Activated naive CD4-positive, alpha-beta T cell treated with anti-CD3 and anti-CD28 coated beads for 36 hours (primary cell): ENCODE measurements around the gene STYXL1. TPM values are rescaled to one million over a fixed set of nuclear protein-coding genes. Genes with fewer than 3 reads are reported as not detected.

Source experiments
- CTCF ChIA-PET: fragments of 350-600 bp; sonication (Branson Sonifier 250); formaldehyde crosslinking; loops from one replicate; lab custom pipeline; 2021; ENCODE audit warnings: antibody characterized with exemption; lab: Charles Lee
- DNase-seq: peaks from one replicate; pipeline ENCODE4 v3.0.0-alpha.2; 2020
- H3K27ac Mint-ChIP-seq: one replicate; pipeline ENCODE4 v1.8.0; 2021; ENCODE audit warnings: mild to moderate bottlenecking, mixed read lengths
- H3K27me3 Mint-ChIP-seq: one replicate; pipeline ENCODE4 v1.8.0; 2021; ENCODE audit warnings: low read depth, mixed read lengths
- H3K36me3 Mint-ChIP-seq: one replicate; pipeline ENCODE4 v1.8.0; 2021; ENCODE audit warnings: low read depth, mixed read lengths
- H3K4me1 Mint-ChIP-seq: one replicate; pipeline ENCODE4 v1.8.0; 2021; ENCODE audit warnings: low read depth, mixed read lengths
- H3K4me3 Mint-ChIP-seq: one replicate; pipeline ENCODE4 v1.8.0; 2021; ENCODE audit warnings: mild to moderate bottlenecking, moderate library complexity, mixed read lengths
- H3K9me3 Mint-ChIP-seq: one replicate; pipeline ENCODE4 v1.8.0; 2021; ENCODE audit warnings: mixed read lengths
- intact Hi-C: fragments of 100-400 bp; cut with micrococcal nuclease; formaldehyde crosslinking; loops from one replicate; pipeline ENCODE4 v1.15.1; 2023
- total RNA-seq, 2 experiments: library from RNA; stranded (reverse); gene quantifications; one replicate each; pipeline ENCODE4 v1.2.3, GENCODE V29; 2021

Gene STYXL1
- total RNA-seq, 2 experiments from 2014 or later, result 27.6 to 28.1 TPM

- DNase-seq, result no peak
- Mint-ChIP-seq H3K4me3 (no peak overlapping the region), H3K4me1 (peaks cover 13% of the 10 kb centered on the region), H3K36me3 (peaks cover 3% of the 10 kb centered on the region), H3K27me3 (no peaks in the 10 kb centered on the region), H3K9me3 (no peaks in the 10 kb centered on the region), H3K27ac (no peak overlapping the region)
- intact Hi-C loops, result no loop called here
- CTCF ChIA-PET, result no interaction called here
Observed at GRCh38 chr7:75987805-75988567, 59.8 kb downstream of the STYXL1 start.

GRCh38 chr7:75987026-75987804, 60.6 kb downstream of the STYXL1 start:
- no peak overlapping the region for H3K27ac Mint-ChIP-seq
- intact Hi-C loops, result no loop called here
- CTCF ChIA-PET, result no interaction called here
- H3K4me1 Mint-ChIP-seq, result peaks cover 13% of the 10 kb centered on the region
- peaks cover 3% of the 10 kb centered on the region for H3K36me3 Mint-ChIP-seq
- no peak for DNase-seq
- no peaks in the 10 kb centered on the region for H3K27me3 Mint-ChIP-seq
- no peak overlapping the region for H3K4me3 Mint-ChIP-seq
- H3K9me3 Mint-ChIP-seq, result no peaks in the 10 kb centered on the region

DNA sequence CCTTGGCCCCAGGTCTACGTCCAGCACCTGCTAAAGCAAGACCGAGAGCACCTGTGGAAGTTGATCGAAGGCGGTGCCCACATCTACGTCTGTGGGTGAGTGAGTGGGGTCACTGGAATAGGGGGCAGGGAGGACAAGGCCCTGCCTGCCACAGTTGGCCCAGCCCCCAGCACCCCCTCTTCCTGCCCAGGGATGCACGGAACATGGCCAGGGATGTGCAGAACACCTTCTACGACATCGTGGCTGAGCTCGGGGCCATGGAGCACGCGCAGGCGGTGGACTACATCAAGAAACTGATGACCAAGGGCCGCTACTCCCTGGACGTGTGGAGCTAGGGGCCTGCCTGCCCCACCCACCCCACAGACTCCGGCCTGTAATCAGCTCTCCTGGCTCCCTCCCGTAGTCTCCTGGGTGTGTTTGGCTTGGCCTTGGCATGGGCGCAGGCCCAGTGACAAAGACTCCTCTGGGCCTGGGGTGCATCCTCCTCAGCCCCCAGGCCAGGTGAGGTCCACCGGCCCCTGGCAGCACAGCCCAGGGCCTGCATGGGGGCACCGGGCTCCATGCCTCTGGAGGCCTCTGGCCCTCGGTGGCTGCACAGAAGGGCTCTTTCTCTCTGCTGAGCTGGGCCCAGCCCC, 61.5 kb downstream of the STYXL1 start:
- no peak overlapping the region for H3K4me3 Mint-ChIP-seq

DNA sequence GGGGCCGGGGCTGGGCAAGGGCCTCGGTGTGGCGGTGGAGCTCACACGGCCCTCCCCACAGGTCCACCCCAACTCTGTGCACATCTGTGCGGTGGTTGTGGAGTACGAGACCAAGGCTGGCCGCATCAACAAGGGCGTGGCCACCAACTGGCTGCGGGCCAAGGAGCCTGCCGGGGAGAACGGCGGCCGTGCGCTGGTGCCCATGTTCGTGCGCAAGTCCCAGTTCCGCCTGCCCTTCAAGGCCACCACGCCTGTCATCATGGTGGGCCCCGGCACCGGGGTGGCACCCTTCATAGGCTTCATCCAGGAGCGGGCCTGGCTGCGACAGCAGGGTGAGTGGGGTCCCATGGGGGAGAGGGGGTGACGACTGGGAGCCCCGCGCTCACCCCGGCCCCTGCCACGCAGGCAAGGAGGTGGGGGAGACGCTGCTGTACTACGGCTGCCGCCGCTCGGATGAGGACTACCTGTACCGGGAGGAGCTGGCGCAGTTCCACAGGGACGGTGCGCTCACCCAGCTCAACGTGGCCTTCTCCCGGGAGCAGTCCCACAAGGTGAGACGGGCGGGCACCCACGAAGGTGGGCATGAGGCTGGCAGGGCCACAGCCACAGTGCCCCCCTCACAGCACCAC, 62.2 kb downstream of the STYXL1 start:
- no peaks in the 10 kb centered on the region for H3K9me3 Mint-ChIP-seq
- CTCF ChIA-PET, result no interaction called here
- intact Hi-C loops, result no loop called here
- no peak overlapping the region for H3K4me3 Mint-ChIP-seq
- peaks cover 13% of the 10 kb centered on the region for H3K4me1 Mint-ChIP-seq
- no peak for DNase-seq
- no peaks in the 10 kb centered on the region for H3K27me3 Mint-ChIP-seq
- peaks cover 3% of the 10 kb centered on the region for H3K36me3 Mint-ChIP-seq
- H3K27ac Mint-ChIP-seq, result no peak overlapping the region

More for the DNA sequence above, 61.5 kb downstream of the STYXL1 start:
- no peak overlapping the region for H3K27ac Mint-ChIP-seq
- H3K4me1 Mint-ChIP-seq, result peaks cover 13% of the 10 kb centered on the region
- H3K27me3 Mint-ChIP-seq, result no peaks in the 10 kb centered on the region
- intact Hi-C loops, result no loop called here
- no peak for DNase-seq
- H3K9me3 Mint-ChIP-seq, result no peaks in the 10 kb centered on the region
- CTCF ChIA-PET, result no interaction called here
- H3K36me3 Mint-ChIP-seq, result peaks cover 3% of the 10 kb centered on the region

GRCh38 chr7:75985009-75985517, 62.7 kb downstream of the STYXL1 start:
- intact Hi-C loops, result no loop called here
- Mint-ChIP-seq H3K4me1 (peaks cover 9% of the 10 kb centered on the region), H3K36me3 (peaks cover 5% of the 10 kb centered on the region), H3K9me3 (no peaks in the 10 kb centered on the region), H3K27ac (no peak overlapping the region), H3K27me3 (no peaks in the 10 kb centered on the region), H3K4me3 (no peak overlapping the region)
- CTCF ChIA-PET, result no interaction called here
- no peak for DNase-seq

DNA sequence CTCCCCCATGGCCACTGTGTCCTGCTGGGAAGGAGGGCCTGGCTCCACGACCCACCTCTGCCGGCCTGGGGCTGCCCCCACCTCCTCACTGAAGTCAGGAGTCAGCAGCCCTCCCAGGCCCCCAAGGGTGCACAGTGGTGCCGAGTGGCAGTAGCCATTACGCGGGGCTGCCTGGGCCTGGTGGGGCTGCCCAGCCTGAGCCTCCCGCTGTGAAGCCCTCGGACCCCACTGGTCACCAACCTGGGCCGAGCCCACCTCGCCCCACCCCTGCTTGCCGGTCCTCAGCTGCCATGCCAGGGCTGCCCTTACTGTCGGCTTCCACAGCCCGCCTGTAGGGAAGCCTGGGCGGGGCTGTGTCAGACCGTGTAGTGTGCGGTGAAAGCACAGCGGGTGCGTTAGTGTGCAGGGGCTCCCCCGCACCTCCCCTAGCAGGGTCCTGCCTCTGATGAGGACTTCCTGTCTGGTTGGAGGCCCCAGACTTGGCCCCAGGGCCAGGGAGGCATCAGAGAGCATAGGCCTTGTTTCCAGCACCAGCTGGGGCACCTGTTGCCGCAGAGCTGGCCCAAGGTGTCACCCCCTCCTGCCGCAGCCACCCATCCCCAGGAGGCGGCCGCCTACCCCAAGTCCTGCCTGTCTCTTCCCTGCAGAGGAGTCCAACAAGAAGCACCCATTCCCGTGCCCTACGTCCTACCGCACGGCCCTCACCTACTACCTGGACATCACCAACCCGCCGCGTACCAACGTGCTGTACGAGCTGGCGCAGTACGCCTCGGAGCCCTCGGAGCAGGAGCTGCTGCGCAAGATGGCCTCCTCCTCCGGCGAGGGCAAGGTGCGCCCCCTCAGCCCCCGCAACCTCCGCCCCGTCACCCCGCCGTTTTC, 63.4 kb downstream of the STYXL1 start:
- intact Hi-C loops, result no loop called here
- Mint-ChIP-seq H3K36me3 (peaks cover 6% of the 10 kb centered on the region), H3K27ac (no peak overlapping the region), H3K4me1 (peaks cover 2% of the 10 kb centered on the region), H3K4me3 (no peak overlapping the region), H3K27me3 (no peaks in the 10 kb centered on the region), H3K9me3 (no peaks in the 10 kb centered on the region)
- no peak for DNase-seq
- CTCF ChIA-PET, result no interaction called here

- Mint-ChIP-seq H3K27ac (no peak overlapping the region), H3K27me3 (no peaks in the 10 kb centered on the region), H3K4me1 (peaks cover 1% of the 10 kb centered on the region), H3K9me3 (no peaks in the 10 kb centered on the region), H3K36me3 (peaks cover 6% of the 10 kb centered on the region), H3K4me3 (no peak overlapping the region)
- DNase-seq, result no peak
- CTCF ChIA-PET, result no interaction called here
- intact Hi-C loops, result no loop called here
Observed at GRCh38 chr7:75983471-75984129, 64.2 kb downstream of the STYXL1 start.

DNA sequence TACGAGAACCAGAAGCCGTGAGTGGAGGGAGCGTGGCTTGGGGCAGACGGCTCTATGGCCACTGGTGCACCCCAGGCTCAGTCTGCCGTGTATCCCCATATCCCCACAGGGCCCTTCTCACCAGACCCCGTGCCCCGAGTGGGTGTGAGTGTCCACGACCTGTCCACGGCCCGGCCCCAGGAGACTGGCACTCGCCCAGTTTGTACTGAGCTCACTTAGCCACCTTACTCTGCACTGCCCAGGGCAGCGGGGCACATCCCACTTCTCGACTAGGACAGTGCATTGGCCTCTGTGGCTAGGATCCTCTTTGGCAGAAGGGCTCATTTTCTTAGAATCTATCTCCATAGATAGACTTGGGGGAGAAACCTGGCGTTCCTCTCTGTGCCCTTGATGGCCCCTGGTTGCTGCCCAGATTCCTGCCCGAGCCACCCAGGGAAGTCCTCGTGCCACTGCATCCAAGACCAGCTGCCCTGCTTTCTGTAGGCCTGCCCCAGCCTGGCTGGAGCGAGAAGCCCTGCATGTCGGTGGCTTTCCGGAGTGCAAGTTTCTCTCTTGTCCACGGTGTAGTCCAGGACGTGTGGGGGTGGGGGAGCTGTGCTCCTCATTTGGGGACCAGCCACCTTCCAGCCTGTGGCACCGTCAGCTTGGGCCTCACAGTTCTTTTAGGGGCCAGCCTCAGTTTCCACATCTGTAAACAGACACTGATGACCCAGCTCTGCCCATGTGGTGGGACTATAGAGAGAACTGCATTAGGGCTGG, 65.3 kb downstream of the STYXL1 start:
- CTCF ChIA-PET, result no interaction called here
- intact Hi-C loops, result no loop called here

GRCh38 chr7:75981453-75982305, 66.1 kb downstream of the STYXL1 start:
- no peaks in the 10 kb centered on the region for H3K4me1 Mint-ChIP-seq
- H3K36me3 Mint-ChIP-seq, result peaks cover 3% of the 10 kb centered on the region
- intact Hi-C loops, result no loop called here
- no peak for DNase-seq
- no peaks in the 10 kb centered on the region for H3K27me3 Mint-ChIP-seq
- no peaks in the 10 kb centered on the region for H3K9me3 Mint-ChIP-seq
- CTCF ChIA-PET, result no interaction called here
- no peak overlapping the region for H3K27ac Mint-ChIP-seq
- no peak overlapping the region for H3K4me3 Mint-ChIP-seq

More for the DNA sequence above, 65.3 kb downstream of the STYXL1 start:
- Mint-ChIP-seq H3K4me3 (no peak overlapping the region), H3K9me3 (no peaks in the 10 kb centered on the region), H3K36me3 (peaks cover 6% of the 10 kb centered on the region), H3K27me3 (no peaks in the 10 kb centered on the region), H3K27ac (no peak overlapping the region), H3K4me1 (no peaks in the 10 kb centered on the region)
- no peak for DNase-seq

GRCh38 chr7:75981203-75981452, 66.7 kb downstream of the STYXL1 start:
- Mint-ChIP-seq H3K27me3 (no peaks in the 10 kb centered on the region), H3K36me3 (peaks cover 3% of the 10 kb centered on the region), H3K4me3 (no peak overlapping the region), H3K4me1 (no peaks in the 10 kb centered on the region), H3K27ac (no peak overlapping the region), H3K9me3 (no peaks in the 10 kb centered on the region)
- CTCF ChIA-PET, result no interaction called here
- no peak for DNase-seq
- intact Hi-C loops, result no loop called here
